HG03439 (cell line): ENCODE results near the gene SUN5.

Source experiments
- ATAC-seq: cut with Tn5 transposase; IDR thresholded peaks from one replicate; pipeline ENCODE4 v1.9.1; 2021; ENCODE audit warnings: mild to moderate bottlenecking, moderate library complexity; ENCODE audit not compliant: unreplicated experiment

The SUN5 gene

DNA sequence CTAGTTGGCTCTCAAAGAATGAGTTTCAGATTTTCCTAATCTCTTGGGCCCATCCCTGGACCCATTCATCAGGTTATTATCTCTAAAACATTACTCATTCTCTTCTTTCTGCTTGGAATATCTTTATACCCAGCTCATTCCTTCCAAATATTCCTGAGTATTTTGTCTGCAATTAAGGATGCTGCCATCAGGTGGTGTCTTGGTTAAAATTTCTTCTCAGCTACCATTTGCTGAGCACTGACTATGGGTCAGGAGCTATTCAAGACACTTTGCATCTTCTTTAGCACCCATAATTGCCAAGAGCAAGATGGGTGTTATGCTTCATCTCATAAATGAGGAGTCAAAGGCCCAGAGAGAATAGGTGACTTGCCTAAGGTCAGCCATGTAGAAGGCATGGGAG, 8.4 kb downstream of the SUN5 start:
- ATAC-seq: no peak

DNA sequence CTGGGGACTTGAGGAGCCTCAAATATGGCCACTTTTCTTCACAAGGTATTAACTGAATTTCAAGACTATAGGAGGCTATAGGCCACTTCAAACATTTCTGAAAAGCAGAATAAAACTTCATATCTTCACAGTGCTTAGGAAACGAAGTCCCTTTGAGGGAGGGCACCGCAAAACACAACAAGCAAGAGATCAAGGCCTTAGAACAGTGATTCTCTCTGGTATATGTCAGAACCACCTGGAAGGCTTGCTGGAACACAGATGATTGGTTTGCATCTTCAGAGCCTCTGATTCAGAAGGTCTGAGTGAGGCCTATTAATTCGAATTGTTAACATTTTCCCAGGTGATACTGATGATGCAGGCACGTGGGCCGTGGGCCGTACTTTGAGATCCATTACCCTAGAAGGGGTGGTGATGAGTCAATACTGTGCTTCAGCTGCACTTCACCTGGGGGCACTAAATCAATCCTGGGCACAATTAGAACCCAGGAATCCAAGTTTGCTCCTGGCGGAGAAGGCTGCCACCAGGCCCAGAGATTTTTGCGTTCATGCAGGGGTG, 10.7 kb downstream of the SUN5 start:
- ATAC-seq: no peak

DNA sequence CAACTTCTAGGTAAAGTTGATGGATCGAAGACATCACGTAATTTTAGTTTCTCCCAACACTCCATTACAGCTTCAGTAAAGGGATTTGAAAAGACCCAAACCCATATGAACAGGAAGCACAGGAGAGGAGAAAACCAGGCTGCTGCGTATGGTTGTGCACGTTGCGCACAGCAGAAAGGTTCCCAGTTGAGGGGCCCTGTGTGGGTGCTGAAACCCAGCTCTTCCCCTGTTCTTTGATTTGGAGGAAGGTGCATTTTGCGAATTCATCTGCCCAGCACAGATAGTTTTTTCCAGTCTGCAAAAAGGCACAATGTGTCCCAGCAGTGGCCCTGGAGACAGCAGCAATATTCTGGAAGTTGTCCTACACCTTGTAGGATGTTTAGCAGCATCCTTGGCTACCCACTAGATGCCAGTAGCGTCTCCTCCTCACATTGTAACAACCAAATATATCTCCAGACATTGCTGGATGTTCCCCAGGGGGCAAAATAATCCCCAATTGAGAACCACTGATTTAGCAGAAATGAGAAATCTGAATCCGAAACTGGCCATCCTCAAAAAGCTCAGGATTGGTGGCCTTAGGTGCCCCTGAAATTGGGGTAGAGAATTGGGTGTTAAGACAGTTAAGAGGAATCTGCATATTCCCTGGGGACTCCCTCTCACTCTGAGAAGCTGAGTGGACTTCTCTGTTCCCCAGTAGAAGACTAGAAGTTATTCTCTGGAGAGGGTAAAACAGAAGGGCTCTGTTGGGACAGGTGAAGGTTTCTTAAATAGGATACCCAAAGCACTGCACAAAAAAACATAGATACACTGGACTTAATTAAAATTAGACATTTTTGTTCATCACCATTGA, 12.2 kb downstream of the SUN5 start:
- no peak for ATAC-seq

DNA sequence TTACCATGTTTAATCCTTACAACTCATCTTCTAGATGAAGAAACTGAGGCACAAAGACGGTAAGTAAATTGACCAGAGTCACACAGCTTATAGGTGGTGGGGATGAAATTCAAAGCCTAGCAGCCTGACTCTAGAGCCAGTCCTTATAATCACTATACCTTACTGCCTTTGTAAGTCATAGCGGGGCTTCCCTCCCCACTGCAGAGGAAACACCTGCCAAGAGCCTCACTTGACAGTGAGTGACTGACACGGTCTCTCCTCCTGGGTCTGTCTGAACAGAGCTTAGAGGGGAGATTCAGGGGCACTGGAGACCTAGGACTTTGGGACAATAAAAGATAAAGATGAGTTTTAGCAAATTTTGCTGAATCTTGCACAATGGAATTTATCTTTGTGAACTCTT, 12.8 kb downstream of the SUN5 start:
- ATAC-seq: no peak

DNA sequence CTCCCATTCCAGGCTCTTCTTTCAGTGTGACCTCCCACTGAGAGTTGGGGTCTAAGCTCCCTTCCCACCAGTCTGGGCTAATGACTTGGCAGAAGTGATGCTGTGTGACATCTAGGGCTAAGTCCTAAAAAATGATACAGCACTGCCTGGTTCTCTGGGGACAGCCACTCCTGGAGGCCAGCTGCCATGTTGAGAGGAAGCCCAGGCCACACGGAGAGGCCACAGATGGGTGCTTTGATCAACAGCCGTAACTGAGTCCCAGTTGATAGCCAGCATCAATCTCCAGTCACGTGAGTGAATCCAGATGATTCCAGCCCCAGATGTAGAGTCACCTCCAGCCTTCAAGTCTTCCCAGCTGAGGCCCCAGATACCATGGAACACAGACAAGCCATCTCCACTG, 13.8 kb downstream of the SUN5 start:
- no peak for ATAC-seq

DNA sequence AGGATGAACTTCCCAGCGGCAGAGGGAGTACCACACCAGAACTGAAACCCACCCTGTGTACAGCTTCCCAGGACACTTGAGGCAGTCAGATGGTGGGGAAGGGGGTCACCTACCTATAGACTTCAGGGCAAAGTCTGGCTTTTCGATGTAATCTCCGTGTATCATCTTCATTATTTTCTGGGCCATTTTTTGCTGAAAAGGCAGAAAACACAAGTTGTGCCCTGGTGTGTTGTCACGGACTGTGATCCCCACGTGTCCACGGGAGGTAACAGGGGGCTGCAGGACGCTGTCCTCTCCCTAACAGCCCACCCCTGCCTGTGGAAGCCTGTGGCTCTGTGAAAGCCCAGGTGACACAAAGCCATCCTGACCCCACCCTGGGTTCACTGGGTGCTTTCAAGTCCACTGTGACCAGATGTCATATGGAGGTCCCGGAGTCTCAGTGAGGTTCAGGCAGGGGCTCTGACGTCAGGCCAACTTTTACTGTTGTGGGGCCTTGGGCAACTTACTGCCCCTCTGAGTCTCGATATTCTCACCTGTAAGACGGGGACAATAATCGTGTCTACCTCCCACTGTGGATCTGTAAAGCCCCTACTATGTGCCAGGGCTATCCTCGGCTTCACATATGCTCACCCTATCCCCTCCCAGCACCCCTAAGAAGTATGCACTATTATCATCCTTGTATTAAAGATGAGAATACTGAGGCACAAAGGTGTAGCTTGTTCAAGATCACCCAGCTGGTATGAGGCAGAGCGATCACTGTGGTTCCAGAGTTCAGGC, 14.5 kb downstream of the SUN5 start:
- no peak for ATAC-seq

DNA sequence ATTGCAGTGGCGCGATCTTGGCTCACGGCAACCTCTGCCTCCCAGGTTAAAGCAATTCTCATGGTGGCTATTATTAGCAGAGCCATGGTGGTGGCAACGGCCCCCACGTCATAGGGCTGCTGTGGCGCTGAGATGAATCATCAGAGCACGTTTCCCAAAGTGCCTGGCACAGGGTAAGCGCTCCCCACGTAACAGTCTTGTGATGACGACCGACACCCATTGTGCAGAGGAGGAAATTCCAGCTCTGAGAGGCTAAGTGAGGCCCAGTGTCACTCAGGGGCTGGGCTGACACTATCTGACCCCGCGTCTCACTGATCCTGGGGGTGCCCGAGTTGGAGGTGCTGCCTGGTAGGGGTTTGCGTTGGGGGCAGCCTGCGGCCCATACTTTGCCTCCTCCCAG, 16.2 kb downstream of the SUN5 start:
- ATAC-seq: no peak

DNA sequence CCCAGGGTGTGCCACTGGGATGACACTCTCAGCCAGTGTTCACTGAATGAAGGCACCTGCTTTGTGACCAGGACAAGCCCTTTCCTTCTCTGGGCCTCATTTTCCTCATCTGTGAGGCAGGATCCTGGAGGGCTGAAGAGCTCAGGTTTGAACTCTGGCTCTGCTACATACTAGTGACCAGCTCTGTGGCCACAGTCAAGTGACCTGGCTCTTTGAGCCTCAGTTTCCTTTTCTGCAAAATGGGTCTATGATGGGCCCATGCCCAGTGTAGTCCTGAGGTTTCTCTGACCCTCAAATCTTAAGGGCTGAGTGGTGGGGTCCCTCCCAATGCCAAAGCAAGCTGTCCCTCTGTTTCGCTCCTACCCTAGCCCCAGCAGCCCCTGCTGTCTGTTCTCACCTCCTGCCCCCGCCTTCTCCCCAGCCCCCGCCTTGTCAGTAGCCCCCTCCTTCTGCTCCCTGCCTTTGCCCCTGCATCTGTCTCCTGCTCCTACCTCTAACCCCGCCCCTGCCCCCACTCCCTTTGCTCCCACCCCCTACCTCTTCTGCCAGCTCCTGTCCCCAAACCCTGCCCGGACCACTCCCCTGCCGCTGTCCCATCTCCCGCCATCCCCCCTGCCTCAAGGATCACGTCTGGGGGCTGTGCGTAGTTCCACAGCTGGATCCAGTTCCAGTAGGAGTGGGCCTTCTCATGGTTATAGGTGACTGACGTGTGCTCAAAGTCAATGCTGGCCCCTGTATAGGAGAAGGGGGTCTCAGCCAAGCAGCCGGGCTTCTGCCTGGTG, 17.0 kb downstream of the SUN5 start:
- ATAC-seq: no peak

DNA sequence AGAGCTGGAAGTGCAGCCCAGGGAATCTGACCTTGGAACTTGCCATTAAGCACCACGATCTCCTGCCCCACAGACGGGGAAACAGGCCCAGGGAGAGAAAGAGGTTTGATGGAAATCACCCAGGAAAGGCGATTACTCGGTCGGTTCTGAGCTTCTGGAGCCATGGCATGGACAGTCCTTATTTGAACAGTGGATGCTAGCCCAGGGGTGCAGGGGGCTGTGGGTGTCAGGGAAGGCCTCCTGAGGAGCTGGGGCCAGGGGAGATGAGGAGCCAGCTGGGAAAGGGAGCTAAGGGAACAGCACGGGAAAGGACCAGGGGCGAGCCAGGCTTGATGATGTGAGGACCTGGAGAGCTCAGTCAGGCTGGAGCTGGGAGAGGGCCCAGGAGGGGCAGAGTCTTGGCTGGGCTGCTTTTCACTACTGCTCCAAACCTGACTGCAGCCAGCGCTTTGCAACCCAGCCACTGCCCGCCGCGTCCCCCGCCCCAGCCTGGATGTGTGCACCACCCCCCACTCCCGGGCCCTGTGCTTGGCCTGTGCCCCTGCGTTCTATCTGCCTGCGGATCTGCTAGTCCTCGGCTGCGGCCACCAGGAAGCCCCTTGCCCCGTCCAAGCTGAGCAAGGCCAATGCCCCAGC, 17.8 kb downstream of the SUN5 start:
- ATAC-seq: no peak

DNA sequence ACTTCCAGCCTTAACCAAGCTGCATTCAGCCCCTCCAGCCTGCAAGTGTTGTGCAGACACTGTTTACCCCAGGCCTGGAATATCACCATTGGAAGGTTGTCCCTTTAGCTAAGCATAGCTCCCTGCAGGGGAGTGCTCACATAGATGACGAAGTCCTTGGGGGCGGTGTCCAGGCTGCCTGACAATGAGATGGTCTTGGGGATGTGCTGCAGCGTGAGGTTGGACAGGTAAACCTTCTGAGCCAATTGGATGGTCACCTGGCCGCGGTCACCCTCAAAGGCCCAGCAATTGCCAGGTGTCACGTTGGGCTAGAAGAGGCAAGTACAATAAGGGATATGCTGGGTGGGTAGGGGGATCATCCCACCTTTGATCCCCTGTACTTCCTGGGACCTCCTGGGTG, 18.6 kb downstream of the SUN5 start:
- ATAC-seq: no peak

DNA sequence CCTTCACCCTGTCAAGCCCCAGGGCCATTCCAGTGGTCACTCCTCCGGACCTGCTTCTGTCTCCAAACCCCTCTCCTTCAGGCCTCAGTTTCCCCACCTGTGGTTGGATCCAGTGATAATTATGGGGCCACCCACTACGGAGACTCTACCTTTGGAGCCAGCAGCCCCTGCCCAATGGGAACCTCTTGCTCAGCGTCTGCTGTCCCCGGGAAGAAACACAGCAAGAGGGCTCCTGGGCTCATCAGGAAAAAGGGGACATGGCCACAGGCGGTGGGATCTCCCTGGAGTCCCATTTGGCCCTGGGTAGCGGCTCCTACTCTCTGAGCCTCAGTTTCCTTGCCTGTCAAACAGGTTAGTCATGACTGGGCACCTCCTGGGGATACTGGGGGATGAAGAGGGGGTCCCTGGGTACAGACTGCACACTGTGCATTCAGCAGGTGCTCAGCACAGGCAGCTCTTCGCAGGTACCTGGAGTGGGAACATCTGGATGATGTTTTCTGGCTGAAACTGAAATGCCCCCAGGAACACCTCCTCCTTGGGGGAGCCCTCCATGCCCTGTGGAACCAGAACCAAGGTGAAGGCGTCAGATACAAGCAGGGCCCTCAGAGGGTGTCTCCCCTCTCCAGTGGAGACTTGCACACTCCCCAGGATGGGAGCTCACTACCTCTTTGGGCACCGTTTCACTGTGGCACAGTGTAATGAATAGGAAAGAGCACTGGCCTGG, 19.4 kb downstream of the SUN5 start:
- ATAC-seq: no peak

DNA sequence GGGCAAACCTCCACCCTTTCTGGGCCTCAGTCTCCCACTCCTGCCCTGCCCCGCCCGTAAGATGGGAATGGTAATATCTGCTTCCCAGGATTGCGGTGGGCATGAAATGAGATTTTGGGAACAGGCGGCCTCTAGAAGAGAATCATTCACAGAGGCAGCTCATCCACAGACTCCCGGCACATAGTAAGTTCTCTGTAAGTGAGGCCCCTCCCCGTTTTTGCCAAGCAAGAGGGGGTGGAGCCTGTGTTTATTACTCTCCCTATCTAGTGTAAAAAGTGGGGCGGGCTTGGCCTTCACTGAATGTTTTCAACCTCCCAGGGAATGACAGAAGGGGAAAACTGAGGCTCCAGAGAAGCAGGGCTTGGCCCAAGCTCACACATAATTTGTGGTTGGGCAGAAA, 20.0 kb downstream of the SUN5 start:
- ATAC-seq: no peak

DNA sequence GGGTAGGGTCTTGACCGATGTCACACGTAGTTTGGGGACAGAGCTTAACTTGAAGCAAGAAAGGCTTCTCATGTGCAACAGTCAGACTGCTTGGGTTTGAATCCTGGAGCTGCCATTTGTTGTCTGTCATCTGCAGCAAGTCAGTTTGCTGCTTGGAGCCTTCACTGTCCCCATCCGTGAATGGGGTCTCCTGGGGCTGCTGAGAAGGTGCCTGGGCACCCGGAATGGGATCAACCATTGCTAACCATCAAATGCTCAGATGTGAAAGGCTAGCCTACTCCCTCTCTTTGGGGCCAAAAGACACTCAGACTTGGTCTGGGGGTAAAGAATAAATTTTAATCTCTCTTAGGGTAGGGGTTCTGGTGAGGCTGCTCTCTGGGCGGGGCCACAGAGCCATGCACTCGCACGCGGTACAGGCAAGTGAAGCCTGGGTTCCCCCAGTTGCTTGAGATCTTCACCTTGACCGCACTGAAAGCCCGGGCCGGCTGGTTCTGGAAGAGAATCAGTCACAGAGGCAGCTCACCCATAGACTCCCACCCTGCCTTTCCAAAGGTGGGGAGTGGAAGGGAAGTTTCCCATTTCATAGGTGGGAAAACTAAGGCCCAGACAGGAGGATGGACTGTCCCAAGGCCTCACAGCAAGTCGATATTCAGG, 20.6 kb downstream of the SUN5 start:
- no peak for ATAC-seq

DNA sequence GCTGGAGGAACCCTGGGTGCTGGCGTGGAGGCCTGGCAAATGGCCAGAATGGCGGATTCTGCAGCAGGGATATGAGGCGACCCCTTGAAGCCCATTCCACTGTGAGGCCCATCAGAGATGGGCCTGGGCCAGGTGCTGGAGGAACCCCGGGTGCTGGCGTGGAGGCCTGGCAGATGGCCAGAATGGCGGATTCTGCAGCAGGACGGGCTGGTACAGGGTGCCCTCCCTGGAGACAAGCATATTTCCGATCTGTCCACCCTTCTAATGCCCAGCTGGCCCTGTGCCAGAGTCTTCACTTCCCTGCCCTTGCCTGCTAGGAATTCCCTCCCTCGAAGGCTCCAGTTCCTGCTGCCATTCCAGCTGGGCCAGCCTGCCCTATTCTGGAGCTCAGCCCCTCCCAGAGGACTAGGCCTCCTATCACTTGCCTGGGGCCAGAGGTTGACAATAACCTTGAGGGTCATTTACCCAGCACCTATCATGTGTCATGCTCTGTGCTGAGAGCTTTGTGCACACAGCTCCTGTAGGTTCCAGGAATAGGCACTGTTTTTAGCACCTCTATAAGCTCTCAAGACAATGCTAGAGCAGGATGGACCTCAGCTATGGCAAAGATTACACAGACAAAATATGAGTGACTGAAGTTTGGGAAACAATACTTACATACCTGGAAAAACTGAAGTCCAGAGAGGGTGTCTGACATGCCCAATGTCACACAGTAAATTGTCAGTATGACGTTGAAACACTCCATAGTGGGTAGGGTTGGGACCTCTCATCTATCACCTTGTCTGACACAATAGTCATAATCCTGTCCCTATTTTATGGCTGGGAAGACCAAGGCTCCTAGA, 21.4 kb downstream of the SUN5 start:
- ATAC-seq: no peak

DNA sequence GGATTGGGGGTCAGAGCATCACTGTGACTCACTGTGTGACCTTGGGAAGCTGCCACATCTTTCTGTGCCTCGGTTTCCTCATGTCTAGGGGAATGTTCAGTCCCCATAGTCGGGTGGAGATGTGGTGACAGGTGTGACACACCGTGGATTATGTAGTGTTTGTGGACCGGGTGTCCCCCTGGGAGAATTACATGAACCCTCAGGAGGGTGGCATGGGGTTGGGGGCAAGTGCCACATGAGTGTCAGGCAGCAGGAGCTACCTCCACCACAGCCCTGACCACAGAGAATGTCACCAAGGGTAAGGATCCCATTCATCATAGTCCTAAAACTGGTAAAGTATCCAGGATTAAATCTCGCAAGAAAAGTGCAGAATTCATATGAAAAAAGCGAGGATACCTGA, 23.2 kb downstream of the SUN5 start:
- no peak for ATAC-seq

DNA sequence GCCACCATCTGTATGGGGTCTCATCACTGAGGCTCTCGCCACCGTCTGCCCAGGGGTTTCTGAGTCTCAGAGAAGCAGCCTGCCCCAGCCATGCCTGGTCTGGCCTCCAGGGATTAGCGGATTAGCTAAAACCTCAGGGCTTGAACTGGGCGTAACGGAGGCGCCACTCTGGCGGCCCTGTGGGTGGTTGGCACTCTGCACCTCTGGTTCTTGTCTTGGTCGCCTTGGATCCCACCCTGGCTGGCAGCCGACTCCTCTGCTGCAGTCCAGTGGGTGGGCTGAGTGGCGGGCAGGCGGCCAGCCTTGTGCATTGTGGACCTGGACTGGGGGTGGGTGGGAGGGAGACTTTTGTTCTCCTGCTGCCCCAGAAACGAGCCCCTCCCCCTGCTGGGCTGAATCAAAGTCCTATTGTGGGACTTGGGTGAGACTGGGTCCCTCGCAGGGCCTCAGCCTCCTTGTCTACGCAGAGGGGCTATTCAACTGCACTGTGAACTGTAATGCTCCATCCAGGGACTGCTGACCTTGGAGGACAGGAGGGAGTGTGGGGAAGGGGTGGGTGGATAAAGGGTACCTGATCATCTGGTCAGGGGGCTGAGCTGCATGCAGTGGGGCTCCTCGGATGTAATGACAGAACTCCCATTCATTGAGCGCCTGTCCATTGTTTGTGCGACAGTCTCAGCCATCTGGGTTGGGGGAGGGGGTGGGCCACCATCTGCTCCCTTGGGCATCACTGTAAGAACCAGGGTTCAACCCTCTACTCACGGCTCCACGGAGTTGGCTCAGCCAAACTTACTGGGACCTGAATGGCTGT, 23.9 kb downstream of the SUN5 start:
- no peak for ATAC-seq

DNA sequence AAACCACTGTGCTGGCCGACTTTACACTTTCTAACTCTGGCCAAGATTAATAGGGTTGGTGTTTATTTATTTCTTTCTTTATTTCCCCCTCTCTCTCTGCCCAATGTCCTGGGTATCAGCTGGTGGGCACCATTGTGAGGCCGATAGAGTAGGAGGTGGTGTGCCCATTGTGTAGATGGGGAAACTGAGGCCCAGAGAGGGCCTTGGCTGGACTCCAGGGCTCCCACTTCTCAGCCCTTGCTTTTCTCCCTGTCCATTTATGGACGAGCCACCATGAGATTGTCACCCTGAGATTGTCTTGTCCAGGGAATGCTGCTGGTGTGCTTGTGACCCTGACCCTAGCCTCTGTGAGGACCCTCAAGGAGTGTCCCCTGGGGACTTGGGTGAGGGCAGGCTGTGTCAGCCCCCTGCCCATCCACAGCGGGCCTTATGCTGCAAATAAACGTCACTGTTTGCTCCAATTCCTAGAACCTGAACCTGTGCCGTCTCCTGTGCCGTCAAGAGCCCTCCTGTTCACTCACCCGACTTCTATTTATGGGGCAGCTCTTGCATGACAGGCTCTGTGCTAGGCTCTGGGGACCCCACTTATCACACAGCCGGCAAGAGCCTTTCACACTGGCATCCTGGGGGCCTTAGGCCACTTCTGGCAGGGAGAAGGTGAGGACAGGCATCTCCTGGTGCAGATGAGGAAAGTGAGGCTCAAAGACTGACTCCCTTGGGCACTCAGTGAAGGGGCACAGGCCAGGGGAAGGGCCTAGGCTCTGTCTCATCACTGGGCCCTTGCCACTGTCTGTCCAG, 24.8 kb downstream of the SUN5 start:
- ATAC-seq: no peak
